NCI-H510A treated with DMSO at 0.1 percent for 48 hours (cell line): ENCODE results near the gene POC1A.
A peak's percentile ranks its signal among the peaks of the same experiment; 100 is the strongest.

ENCODE experiments used
- DNase-seq: peaks from one replicate; lab custom pipeline; 2025; lab: John Stamatoyannopoulos, UW

Gene POC1A

DNA sequence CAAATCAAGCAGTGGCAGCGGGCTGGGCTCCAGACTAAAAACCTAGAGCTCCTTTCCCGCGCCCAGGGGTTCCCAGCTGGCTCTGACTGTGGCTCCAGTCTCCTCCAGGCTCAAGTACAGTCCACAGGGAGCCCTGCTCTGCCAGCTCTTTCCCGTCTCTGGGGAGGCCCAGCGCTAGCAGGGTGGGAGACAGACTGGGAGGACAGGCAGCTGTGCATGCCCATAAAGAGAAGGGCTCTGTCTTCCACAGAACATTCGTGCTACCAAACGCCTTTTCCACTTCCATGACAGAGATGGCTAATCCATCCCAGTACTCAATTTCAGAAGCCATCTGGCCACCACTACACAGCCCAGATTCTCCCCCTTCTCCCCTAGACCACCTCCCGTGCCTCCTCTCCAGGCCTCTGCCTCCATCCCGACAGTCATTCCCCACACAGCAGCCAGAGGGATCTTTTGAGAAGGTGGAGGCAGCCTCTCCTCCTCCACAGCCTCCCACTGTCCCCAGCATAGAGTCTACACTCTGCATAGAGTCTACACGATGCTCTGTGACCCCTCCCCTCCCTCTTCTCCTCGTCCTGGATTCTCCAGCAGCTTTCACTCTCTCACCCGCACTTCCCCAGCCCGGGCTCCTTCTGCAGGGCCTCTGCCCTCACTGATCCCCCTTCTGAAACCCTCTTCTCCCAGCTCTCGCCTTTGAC is 91.0 kb downstream of the POC1A start:
- no peak for DNase-seq

DNA sequence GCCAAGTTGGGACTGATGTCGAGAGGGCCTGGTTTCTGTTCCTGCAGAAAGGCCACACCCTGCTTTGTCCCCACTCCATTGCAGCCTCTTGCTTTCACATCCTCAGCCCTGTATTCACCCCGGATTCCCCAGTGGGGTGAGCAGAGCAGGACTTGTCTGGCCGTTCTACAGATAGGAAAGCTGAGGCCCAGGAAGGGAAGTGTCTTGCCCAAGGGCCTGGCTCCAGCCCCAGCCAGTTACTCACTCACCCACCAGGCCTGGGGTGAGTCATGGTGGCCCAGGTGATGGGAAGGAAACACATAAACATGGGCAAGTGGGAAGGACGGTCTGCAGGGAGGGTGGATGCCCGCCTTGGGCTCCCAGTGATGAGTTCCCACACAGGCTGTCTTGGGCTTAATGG is 91.7 kb downstream of the POC1A start:
- DNase-seq: no peak

DNA sequence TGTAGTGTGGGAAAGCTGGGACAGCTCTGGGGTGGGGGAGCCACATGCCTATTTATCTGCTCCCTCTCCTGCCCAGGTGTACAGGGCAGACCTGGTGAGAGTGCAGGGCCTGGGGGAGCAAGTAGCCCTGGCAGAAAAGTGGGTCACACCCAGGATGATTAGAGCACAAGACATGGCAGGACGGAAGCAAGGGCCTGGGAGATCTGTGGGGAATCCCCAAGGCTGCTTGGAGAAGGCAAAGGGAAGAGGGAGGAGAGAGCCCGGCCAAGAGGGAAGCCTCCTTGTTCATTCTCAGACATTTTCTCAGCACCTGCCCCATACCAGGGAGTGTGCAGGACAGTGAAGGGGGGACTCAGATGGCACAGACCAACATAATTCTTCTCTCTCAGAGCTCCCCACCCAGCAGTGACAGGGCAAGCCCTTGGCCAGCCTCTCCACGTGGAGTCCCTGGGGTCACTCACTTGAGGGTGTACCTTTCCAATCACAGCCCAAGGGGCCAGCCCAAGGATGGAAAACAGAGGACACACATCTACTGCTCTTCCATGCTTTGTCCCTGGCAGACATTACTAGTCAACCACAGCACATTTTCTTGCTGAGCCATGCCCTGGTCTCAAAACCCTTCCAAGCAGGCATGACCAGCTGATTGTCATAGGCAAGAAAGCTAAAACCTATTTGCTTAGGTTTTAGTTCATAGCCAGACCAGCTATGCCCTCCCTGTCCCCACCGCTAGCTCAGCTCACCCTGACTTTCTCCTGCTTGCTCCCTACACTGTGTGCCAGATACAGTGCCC is 92.9 kb downstream of the POC1A start:
- DNase-seq: no peak

DNA sequence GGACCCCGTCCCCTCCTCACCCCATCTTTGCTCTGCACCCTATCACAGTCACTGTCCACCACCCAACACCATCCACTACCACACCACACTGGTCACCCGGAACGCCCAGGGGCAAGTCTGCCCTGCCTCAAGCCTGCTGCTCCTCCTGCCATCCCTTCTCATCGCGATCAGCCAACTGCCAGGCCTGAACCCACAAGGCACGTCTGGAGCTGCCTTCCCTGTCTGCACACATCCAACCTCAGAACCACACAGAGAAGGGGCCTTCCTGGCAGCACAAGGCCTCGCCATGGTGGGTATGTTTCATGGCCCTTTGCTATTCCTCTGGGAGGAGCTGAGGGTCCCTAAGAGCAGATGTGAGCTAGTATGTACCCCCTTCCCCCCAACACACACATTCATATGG is 94.4 kb downstream of the POC1A start:
- DNase-seq: no peak

DNA sequence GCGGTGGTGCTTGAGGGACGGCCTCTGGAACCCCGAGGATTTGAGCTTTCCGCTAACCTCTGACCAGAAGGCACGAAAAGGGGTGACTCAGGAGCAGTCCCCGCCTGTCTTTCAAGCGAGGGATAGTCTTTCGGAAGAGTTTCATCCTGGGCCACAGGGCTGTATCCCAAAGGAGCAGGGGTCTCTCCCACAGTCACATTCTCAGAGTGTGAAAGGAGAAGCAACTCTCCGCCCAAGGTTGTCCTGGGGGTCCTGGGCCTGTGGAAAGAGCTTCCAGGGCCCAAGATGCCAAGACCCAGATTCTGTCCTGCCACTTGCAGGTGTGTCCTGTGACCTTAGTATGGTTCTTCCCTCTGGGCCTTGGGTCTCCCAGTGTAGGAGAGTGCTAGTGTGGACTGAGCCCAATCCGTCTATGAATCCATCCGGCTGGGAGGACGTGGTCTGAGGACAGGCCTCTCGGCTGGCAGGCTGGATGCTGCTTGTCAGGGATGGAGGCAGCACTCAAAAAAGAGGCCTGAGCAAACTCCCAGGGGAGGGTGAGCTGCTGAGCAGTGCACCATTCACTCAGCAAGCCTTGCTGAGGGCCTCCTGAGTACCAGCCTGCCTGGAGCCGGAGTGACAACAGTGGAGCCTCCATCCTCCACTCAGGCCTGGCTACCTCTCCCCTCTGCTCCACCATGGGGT is 96.3 kb downstream of the POC1A start:
- DNase-seq: no peak

DNA sequence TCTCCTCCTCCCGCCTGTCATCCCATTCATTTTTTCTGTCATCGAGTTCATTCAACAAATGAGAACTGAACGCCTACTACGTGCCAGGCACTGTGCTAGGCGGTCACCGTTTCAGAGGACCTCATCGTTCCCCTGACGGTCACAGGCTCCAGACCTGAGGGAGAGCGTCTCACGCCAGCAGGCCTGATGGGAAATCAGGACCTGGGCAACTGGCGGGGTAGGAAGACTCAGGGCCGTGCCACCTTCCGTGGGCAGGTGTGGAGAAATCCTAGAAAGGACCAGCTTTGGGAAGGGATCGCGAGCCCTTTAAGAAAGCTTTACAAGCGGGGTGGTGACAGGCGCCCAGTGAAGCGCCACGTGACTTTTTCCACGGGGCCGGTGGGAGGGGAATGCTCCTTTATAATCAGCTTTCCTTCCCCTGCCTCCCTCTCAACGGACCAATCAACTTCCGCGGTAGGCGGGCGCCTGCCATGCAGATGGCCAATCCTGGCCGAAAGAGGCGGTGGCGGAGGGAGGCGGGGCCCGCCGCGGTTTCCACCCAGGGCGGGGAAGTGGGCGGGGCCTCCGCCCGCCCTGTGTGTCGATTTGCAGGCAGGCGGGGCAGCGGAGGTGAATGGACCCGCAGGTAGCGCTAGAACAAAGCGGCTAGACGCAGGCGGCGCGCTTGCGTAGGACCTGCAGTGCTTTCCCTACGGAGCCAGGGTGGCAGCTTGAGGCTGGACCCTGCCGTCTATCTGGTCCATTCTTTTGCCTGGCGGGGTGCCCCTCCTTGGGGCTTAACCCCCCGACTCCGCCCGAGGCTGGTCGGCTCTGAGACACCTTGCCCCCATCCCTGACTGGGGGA is 97.0 kb downstream of the POC1A start:
- DNase-seq: peak; percentile 96

DNA sequence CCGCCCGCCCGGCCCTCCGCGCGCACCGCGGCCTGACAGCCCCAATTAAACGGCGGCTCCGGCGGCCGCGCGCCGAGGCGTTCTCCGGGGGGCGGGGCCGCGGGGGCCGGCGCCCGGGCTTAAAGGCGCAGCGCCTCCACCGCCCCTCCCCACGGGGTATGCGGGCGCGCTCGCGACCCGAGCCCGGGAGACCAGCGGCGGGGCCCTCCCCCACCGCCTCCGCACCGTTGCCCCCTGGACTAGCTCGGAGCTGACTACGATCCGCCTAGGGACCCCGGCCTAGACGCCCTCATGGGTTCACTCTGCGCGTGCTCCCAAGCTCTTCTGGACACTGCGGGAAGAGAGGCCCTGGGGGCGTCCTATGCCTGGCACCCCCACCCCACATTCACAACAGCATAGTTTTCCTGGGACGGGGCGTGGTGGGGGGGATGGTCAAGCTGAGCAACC is 97.7 kb downstream of the POC1A start, which contains the start of gene DUSP7:
TSS of gene DUSP7 (minus strand) at position 51 of the 447 bp plus-strand sequence. CDS start 205 bp downstream, outside the sequence.
- peak; percentile 29 for DNase-seq

DNA sequence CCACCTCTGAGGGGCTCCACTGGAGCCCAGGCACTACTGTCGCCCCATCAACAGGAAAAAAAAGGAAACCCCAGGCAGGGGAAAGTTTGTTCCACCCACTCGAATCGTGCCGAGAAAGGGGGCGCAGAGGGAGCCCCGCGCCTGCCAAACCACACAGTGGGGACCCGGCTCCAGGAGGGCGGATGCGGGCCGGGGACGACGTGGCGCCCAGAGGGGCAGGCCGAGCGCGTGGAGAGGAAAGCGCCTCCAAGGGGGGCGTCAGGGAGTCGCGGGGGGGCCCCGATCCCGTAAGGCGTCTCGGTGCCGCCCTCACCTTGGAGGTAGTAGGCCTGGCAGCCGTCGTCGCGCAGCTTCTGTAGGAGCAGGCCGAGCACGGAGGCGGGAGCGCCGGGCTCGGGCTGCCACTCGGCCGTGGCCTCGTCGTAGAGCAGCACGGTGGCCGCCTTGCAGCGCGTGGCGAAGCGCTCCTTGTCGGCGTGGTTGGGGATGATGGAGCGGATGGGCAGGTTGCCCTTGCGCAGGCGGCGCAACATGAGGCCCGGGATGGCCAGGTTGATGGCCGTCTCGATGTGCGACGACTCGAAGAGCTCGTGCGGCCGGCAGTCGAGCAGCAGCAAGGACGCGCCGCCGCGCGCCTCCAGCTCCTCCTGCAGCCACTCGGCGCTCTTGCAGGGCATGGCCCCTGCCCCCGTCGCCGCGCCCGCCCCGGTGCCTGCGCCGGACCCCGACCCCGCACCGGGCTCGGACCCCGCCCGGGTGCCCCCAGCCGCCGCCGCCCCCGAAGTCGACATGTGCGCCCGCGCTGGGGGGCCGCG is 98.5 kb downstream of the POC1A start:
- DNase-seq: no peak

DNA sequence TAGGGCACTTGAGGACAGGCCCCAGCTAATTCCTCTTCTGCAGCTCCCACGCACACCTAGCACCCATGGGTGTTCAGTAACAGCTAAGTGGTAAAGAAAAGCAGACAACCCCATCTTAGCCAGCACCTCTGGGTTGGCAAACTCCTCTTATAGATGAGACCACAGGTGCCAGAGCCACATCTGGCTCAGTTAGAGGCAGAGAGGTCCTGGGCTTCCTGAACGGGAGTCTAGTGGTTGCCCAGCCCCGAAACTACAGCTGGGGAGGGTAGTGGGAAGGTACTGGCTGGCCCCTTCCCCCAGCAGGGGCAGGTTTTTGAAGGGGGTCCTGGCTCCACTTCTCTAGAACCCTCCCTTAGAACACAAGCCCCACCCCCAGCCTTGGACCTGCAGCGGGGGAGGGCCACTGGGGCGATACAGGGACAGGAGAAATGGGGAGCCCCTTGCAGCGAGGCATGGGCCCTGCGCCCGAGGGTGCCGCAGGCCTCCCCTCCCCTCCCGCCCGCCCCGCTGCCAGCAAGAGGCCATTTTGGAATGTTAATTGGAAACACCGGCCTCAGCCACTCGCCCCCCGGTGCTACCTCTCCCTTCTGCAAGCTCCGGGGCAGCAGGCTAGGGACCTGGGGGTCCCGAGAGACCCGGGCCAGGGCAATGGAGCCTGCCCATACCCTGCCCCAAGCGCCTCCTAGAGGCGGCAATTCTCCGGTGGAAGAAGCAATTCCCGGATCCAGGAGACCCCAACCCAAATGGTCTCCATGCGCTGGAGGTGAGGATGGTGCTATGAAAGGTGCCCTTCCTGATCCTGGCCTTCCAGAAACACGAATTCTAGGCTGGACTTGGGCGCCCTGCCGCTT is 99.3 kb downstream of the POC1A start:
- no peak for DNase-seq

DNA sequence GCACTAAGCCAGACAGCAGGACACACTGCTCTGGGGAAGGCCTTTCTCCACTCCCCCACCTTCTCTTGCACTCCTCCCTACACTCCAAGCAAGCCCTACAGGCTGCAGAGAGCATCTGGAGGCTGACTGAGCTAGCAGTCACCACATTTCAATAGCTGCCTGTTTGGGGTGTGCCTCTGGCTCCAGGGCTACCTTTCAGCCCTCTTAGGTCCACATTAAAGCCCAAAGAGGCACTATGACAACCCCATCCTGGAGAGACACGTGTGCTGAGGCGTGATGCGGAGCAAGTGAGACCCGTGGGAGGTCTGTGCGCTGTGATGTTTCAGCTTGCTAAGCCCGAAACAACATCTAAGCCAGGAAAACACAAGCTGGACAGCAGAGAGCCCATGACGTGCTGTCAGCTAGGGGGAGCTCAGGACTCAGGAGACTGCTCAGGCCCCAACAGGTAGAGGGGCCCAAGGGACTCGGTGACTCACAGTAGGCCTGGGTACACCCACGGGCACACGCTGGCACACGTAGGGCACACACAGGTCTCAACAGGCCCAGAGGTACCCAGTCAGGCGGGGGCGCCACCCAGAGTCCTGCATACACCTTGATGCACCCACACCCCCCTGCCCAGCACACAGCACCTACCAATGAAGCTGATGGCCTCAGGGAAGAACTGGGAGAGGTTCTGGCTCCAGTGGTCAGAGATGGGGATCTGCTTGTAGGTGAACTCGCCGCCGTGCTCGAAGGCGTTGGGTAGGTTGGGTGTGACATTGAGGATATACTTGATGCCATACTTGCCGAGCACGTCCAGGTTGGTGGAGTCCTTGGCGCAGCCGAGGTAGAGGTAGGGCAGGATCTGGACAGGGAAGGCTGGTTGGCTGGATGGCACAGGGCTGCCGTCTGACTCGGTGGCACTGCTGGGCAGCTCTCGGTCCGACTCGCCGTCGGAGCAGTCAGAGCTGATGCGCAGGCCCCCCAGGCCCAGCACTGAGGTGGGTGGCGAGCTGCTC is 100.6 kb downstream of the POC1A start:
- DNase-seq: no peak

DNA sequence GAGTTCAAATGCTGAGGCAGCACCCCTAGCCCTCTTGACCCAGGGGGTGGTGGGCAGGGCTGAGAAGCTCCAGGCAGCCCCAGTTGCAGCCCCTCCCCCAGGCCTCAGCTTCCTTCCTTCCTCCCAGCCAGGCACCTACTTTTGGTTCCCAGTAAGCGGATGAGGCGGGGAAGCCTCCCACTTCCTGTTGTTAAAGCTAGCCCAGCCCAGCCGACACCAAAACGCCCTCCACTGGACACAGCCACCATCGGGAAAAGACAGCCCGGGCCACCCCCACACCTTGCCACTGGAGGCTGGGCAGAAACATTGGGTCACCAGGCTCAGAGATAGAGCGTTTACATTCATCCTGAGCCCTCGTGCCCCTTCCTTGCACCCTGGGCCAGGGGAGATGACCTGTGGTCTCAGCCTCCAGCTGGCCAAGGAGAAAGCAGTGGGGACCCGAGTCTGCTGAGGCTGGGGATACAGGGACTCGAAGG is 101.4 kb downstream of the POC1A start:
- DNase-seq: peak; percentile 9

DNA sequence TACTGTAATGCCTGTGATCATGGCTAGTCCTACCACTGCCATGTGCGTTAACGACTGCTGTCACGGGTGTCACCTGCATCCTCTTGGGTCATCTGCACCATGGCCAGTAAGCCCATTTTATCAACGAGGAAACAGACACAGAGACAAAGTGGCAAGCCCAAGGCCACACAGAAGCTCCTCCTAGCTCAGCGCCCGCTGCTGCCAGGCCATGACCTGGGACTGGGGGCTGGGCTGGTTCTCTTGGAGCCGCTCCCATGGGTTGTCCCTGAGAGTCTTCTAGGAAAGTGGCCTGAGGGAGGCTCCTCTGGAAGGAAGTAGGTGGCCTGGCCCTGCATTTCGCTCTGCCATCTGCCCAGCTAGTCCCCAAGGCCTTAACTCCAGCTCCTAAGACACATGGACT is 102.8 kb downstream of the POC1A start:
- no peak for DNase-seq

DNA sequence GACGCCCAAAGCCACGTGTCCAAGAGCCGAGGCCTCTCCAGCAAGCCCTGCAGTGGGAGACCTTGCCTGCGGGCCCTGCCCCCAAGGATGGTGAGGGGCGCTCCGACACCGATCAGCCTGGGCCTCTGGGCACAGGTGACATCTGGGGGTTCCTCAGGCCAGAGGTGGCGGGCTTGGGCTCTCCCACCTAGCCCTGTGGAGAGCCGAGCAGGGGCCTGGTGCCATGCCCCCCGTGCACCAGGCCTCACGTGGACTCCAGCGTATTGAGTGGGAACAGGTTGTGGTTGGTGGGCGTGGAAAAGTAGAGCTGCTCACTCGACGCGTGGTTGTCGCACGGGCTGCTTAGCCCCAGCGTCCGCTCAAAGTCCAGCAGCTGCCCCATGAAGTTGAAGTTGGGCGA is 103.7 kb downstream of the POC1A start:
- DNase-seq: no peak

DNA sequence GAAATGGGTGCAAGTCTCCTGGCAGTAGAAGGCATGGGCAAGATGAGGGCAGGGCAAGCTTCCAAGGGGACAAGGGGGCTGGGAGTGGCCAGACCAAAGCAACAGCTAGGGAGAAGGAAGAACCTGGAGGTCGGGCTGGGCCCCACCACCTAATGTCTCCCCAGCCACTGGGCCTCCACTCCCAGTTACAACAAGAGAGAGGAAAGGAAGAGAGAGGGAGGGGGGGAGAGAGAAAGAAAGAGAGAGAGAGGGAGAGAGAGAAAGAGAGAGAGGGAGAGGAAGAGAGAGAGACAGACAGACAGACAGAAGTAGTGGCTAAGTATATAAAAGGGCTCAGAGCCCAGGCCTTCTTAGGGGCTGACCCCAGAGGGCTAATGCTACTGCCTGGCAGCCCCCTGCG is 104.7 kb downstream of the POC1A start:
- no peak for DNase-seq

DNA sequence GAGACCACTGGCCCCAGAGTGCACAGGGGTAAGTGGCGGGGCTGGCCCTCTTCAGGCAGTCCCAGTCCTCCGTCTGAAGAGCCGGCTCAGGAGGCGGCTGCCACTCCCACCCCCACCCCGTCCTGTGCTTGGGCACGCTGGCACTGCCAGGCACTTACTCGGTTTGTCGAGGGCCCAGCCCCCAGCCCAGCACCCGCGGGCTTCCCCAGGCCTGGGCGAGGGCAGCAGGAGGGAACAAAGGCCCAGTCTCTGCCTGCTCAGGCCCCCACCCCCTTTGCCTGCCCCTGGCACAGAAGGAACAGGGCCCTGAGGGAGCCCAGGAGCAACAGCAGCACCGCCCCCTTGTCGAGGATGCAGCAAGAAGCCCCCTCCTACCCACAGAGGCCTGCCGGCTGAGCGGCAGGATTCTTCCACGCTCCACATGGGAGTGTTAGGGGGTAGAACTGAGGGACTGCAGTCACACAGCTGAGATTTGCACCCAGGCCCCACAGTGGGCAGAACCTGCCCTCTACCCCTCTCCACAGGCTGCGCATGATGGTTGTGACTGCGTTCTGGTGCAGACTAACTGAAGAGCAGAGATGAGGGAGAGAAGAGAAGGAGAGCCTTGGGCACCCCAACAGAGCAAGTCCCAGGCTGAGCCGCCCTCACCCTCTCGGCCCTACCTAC is 106.8 kb downstream of the POC1A start:
- DNase-seq: no peak

DNA sequence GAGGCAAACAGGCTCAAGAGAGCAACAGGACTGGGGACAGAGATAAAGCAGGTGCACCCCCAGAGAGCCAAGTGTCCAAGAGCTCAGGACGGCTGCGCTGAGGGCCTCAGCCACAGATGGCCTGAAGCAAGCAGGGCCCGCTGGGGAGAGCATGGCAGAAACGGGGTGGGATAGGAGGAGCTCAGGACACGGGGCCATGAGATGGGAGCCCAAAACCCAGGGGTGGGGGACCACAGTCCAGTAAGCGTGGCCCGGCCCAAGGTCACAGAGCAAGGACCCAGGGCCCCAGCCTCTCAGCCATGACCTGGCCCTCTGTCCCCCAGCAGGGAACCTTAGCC is 107.4 kb downstream of the POC1A start:
- no peak for DNase-seq

DNA sequence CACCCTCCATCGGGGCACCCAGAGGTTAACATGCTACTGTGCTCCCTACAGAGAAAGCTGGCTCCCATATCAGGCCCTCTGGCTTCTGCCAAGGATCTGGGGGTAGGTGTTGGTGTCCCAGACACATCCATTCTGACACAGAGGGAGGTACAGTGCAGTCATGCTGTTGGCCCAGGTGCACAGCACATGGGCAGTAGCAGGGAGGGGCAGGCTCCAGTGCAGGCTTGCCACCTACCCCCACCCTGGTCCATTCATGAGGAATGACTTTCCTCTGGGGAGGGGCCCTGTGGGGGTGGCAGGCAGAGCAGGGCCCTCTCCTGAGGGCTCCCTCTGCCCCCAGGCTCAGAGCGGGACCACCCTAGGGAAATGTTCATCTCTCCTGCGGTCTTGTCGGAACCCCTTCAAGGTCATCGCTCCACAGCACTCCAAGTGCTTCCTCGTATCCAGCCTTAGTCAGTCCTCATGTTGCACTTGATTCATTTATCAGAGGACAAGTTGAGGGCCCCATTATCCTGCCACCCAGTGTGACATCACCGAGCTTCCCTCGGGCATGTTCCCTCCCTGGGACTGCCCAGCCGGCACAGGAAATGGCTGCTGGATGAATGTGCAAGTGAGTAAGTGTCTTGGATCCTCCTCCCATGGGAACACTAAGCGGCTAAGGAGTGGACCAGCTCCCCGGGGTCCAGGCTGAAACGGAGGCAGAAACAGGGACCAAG is 107.9 kb downstream of the POC1A start:
- no peak for DNase-seq
